ENCODE measurements around the gene SLC4A5. TPM values are rescaled to one million over a fixed set of nuclear protein-coding genes. Genes with fewer than 3 reads are reported as not detected.

Gene SLC4A5
- total RNA-seq, 4 donors from 2014 or later = 2.2 to 8.7 (median 5.1) TPM

GRCh38 chr2:74290066-74290465 lies 53.1 kb downstream of the SLC4A5 start:
- TF ChIP-seq, protein P1, sequence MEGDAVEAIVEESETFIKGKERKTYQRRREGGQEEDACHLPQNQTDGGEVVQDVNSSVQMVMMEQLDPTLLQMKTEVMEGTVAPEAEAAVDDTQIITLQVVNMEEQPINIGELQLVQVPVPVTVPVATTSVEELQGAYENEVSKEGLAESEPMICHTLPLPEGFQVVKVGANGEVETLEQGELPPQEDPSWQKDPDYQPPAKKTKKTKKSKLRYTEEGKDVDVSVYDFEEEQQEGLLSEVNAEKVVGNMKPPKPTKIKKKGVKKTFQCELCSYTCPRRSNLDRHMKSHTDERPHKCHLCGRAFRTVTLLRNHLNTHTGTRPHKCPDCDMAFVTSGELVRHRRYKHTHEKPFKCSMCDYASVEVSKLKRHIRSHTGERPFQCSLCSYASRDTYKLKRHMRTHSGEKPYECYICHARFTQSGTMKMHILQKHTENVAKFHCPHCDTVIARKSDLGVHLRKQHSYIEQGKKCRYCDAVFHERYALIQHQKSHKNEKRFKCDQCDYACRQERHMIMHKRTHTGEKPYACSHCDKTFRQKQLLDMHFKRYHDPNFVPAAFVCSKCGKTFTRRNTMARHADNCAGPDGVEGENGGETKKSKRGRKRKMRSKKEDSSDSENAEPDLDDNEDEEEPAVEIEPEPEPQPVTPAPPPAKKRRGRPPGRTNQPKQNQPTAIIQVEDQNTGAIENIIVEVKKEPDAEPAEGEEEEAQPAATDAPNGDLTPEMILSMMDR (IDR thresholded peaks at IDR 0.05; ENCODE audit: low read depth) = no peak

GRCh38 chr2:74286725-74287124 lies 56.5 kb downstream of the SLC4A5 start:
- TF ChIP-seq, protein P1 (IDR thresholded peaks at IDR 0.05; ENCODE audit: low read depth) = no peak

GRCh38 chr2:74281141-74281975 lies 61.9 kb downstream of the SLC4A5 start:
- TF ChIP-seq, protein P1 (IDR thresholded peaks at IDR 0.05; ENCODE audit: low read depth) = no peak

DNA sequence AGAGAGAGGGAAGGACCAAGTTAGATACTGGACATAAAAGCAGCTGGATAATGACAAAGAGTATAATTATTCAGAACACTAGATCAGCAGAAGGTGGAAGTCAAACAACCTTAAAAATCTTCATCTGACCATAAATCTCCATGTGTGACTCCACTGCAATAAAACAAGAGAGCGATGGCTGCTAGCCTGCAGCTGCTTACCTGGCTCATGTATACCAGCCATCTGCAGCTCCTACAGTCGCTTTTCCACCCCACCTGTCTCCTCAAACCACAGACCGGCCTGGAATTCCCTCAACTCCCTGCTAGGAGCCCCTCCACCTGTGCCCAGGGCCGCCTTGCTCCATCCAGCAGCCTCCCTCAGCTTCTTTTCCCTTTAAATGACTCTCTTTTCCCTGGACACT lies 64.5 kb downstream of the SLC4A5 start:
- TF ChIP-seq, protein P1 (IDR thresholded peaks at IDR 0.05; ENCODE audit: low read depth) = no peak

- TF ChIP-seq, protein P1 (IDR thresholded peaks at IDR 0.05; ENCODE audit: low read depth) = no peak
Measured at GRCh38 chr2:74278176-74278575, 65.0 kb downstream of the SLC4A5 start.

- TF ChIP-seq, protein P1 (IDR thresholded peaks at IDR 0.05; ENCODE audit: low read depth) = no peak
Measured at GRCh38 chr2:74275228-74275627, 68.0 kb downstream of the SLC4A5 start.

DNA sequence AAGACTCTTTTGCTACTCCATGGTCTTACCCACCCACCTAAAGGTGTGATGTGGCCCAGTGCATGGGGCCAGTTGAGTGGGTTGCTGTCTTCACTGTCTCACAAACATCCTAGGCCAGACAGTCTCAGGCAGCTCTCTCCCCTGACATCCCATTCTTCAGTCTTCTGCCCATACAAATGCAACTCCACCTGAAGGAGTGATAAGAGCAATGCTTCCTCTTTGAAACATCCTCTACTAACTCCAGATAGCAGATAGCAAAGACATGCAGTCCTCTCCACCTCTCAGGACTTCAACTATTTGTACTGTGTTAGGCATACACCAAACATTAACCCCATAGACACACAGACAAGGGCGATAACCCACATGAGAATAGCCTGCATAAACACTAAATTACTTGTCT lies 73.5 kb downstream of the SLC4A5 start:
- TF ChIP-seq, protein P1 (IDR thresholded peaks at IDR 0.05; ENCODE audit: low read depth) = no peak
